ENCODE results near the gene THEMIS2.

The THEMIS2 gene

GRCh38 chr1:27912429-27912828 is 40.1 kb downstream of the THEMIS2 start:
- Histone ChIP-seq H3K4me2 (ENCODE audit: insufficient read depth, low read length) (peak overlapping the region; percentile 74; the same call in 1 of the 2 replicates), H3K9me3 (ENCODE audit: insufficient read depth, low read length, severe bottlenecking) (peaks cover 4% of the 10 kb centered on the region), H3K36me3 (ENCODE audit: insufficient read depth, low read length) (peaks cover 55% of the 10 kb centered on the region), H3K27me3 (ENCODE audit: insufficient read depth, low read length, poor library complexity) (no peaks in the 10 kb centered on the region), H4K20me1 (ENCODE audit: insufficient read depth, low read length) (0 out of 2 replicates have a peak, but pooled peaks cover 3% of the 10 kb centered on the region), H3K4me1 (ENCODE audit: insufficient read depth, low read length) (peaks cover 26% of the 10 kb centered on the region), H3K9ac (ENCODE audit: low read depth, low read length) (peak overlapping the region; percentile 95; the same call in 1 of the 2 replicates), H2AFZ (ENCODE audit: low read depth, low read length) (no peak overlapping the region), H3K4me3 (ENCODE audit: low read depth in 1 of 2, low read length in 2 of 2) (peak overlapping the region in 1 of 2 experiments; percentile 32; a peak in 1 of 4 replicates), H3K27ac (ENCODE audit: low read length) (no peak overlapping the region), H3K79me2 (ENCODE audit: insufficient read depth, low read length) (peaks cover 56% of the 10 kb centered on the region)
- ATAC-seq (ENCODE audit: insufficient read depth, low read depth) (no peak), DNase-seq (no peak)
- TF ChIP-seq EZH2 (IDR thresholded peaks at IDR 0.05; ENCODE audit: borderline replicate concordance, low read depth, low read length, severe bottlenecking) (no peak), CTCF (IDR thresholded peaks at IDR 0.05; ENCODE audit: borderline replicate concordance, extremely low read depth, low read length, poor library complexity, severe bottlenecking) (no peak)

GRCh38 chr1:27915082-27915575 is 42.8 kb downstream of the THEMIS2 start:
- ATAC-seq (ENCODE audit: insufficient read depth, low read depth), result no peak
- Histone ChIP-seq H3K79me2 (ENCODE audit: insufficient read depth, low read length) (peaks cover 40% of the 10 kb centered on the region), H3K9me3 (ENCODE audit: insufficient read depth, low read length, severe bottlenecking) (peaks cover 4% of the 10 kb centered on the region), H3K4me3 (ENCODE audit: low read depth in 1 of 2, low read length in 2 of 2) (peak overlapping the region in 1 of 2 experiments; percentile 87; a peak in 2 of 4 replicates), H3K27ac (ENCODE audit: low read length) (peak overlapping the region; percentile 62), H4K20me1 (ENCODE audit: insufficient read depth, low read length) (0 out of 2 replicates have a peak, but pooled peaks cover 3% of the 10 kb centered on the region), H3K27me3 (ENCODE audit: insufficient read depth, low read length, poor library complexity) (no peaks in the 10 kb centered on the region), H3K4me1 (ENCODE audit: insufficient read depth, low read length) (peaks cover 26% of the 10 kb centered on the region), H3K36me3 (ENCODE audit: insufficient read depth, low read length) (peaks cover 29% of the 10 kb centered on the region), H3K9ac (ENCODE audit: low read depth, low read length) (peak overlapping the region; percentile 2; the same call in 1 of the 2 replicates), H2AFZ (ENCODE audit: low read depth, low read length) (peak overlapping the region; percentile 81), H3K4me2 (ENCODE audit: insufficient read depth, low read length) (peak overlapping the region; percentile 39)
- TF ChIP-seq EZH2 (IDR thresholded peaks at IDR 0.05; ENCODE audit: borderline replicate concordance, low read depth, low read length, severe bottlenecking), result no peak
- TF ChIP-seq CTCF (IDR thresholded peaks at IDR 0.05; ENCODE audit: borderline replicate concordance, extremely low read depth, low read length, poor library complexity, severe bottlenecking), result no peak
- no peak for DNase-seq

- DNase-seq (no peak), ATAC-seq (ENCODE audit: insufficient read depth, low read depth) (no peak)
- H3K36me3 ChIP-seq (ENCODE audit: insufficient read depth, low read length), result no peaks in the 10 kb centered on the region
- TF ChIP-seq CTCF (IDR thresholded peaks at IDR 0.05; ENCODE audit: borderline replicate concordance, extremely low read depth, low read length, poor library complexity, severe bottlenecking) (no peak), EZH2 (IDR thresholded peaks at IDR 0.05; ENCODE audit: borderline replicate concordance, low read depth, low read length, severe bottlenecking) (no peak)
- H3K27me3 ChIP-seq (ENCODE audit: insufficient read depth, low read length, poor library complexity), result no peaks in the 10 kb centered on the region
- no peaks in the 10 kb centered on the region for H4K20me1 ChIP-seq (ENCODE audit: insufficient read depth, low read length)
- H3K9ac ChIP-seq (ENCODE audit: low read depth, low read length), result no peak overlapping the region
- H3K9me3 ChIP-seq (ENCODE audit: insufficient read depth, low read length, severe bottlenecking), result no peaks in the 10 kb centered on the region
- H3K27ac ChIP-seq (ENCODE audit: low read length), result no peak overlapping the region
- no peak overlapping the region for H3K4me3 ChIP-seq (ENCODE audit: low read depth in 1 of 2, low read length in 2 of 2)
- H3K4me1 ChIP-seq (ENCODE audit: insufficient read depth, low read length), result no peaks in the 10 kb centered on the region
- no peak overlapping the region for H3K4me2 ChIP-seq (ENCODE audit: insufficient read depth, low read length)
- H2AFZ ChIP-seq (ENCODE audit: low read depth, low read length), result no peak overlapping the region
- H3K79me2 ChIP-seq (ENCODE audit: insufficient read depth, low read length), result no peaks in the 10 kb centered on the region
Observed at GRCh38 chr1:27922272-27922671, 49.9 kb downstream of the THEMIS2 start.

Measured in DND-41 (cell line).